ENCODE data around the gene TES.

The TES gene

DNA sequence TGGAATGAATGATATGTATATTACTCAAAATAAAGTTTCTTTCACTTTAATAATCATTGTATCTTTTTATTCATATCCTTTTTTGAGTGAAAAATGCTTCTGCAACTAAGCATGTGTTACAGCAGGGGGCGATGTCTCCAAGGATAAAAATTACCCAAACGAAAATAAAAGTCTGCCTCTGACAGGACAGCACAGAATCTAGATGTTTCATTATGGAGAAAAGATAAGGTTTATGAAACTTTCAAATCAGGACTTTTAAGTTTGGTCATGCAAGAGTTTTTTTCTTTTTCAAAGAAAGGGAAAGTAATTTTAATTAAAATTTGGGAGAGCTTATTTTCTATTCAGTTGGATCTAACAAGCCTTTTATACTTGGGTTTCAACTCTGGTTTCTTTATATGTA, 48.4 kb downstream of the TES start:
- TF ChIP-seq YY1 (IDR thresholded peaks at IDR 0.05; ENCODE audit: insufficient read depth, insufficient read length) (no peak), ZNF274 (IDR thresholded peaks at IDR 0.05; ENCODE audit: low read depth, low read length) (no peak), SUZ12 (IDR thresholded peaks at IDR 0.05; ENCODE audit: extremely low read depth, insufficient read depth, insufficient read length) (no peak)
- no peak for DNase-seq (ENCODE audit: low read depth, low spot score)
- Histone ChIP-seq H3K36me3 (ENCODE audit: insufficient read depth, insufficient read length, low read length) (peaks cover 15% of the 10 kb centered on the region), H3K27me3 (ENCODE audit: insufficient read depth, insufficient read length) (no peaks in the 10 kb centered on the region), H3K4me1 (ENCODE audit: insufficient read depth, insufficient read length) (no peaks in the 10 kb centered on the region), H3K9ac (ENCODE audit: insufficient read length, low read depth) (no peak overlapping the region), H3K9me3 (ENCODE audit: insufficient read depth, low read length) (no peaks in the 10 kb centered on the region), H3K4me3 (ENCODE audit: insufficient read length, low read depth) (no peak overlapping the region)

DNA sequence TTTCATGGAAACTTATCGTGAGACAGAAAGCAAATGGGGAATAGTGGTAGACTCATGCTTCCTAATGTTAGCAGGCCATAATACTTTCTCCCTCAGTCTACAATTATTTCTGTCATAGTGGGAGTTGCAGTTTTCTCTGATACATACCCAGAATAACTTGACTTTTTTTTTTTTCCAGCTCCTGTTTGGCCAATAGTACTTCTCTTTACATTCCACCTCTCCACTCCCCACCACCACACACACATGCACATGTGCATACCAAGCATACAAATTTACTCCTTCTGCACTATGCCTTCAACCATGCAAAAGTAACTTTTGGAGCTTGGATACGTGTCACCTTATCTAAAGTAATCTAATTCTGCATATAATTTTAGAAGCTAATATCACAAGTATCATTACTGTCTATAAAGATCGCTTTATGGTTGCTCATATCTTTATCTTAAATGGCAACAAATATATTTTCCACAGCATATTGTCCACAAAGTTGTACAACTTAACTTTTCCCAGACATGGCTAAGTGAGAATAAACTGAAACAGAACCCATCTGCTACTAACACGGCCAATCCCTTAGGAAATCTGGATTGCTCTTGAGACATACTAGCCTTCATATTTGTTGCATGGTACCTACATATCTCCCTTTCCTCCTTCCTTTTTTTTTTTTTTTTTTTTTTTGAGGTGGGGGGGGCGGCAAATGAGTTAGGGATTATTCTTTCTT, 49.0 kb downstream of the TES start:
- no peak for DNase-seq (ENCODE audit: low read depth, low spot score)
- TF ChIP-seq SUZ12 (IDR thresholded peaks at IDR 0.05; ENCODE audit: extremely low read depth, insufficient read depth, insufficient read length) (no peak), ZNF274 (IDR thresholded peaks at IDR 0.05; ENCODE audit: low read depth, low read length) (no peak), YY1 (IDR thresholded peaks at IDR 0.05; ENCODE audit: insufficient read depth, insufficient read length) (no peak)
- H3K9ac ChIP-seq (ENCODE audit: insufficient read length, low read depth), result no peak overlapping the region

DNA sequence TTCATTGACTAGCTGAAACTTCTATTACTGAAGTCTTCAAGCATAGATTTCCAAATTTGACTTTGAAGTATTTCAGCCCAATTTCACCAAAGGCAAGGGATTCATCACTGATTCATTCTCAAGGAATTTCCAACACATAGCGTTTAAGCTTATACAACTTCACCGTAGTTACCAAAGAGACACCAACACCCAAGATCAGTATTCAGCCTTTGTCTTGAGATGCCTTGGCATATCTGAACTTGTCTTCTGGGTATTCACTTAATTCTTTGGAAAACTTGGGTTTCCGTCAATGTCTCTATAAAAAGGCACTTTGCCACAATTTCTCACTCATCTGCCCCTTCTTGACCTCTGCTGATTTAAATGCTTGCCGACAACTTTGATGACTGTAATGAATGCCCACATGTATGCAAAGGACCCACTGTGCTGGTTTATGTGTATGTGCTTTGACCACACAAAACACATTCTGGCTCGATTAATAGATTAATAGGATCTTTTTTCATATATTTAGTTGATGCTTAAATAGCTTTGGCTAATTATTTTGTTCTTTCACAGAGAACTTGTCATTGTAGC, 49.6 kb downstream of the TES start:
- Histone ChIP-seq H3K27me3 (ENCODE audit: insufficient read depth, insufficient read length) (no peaks in the 10 kb centered on the region), H3K4me3 (ENCODE audit: insufficient read length, low read depth) (no peak overlapping the region), H3K9me3 (ENCODE audit: insufficient read depth, low read length) (no peaks in the 10 kb centered on the region), H3K4me1 (ENCODE audit: insufficient read depth, insufficient read length) (no peaks in the 10 kb centered on the region), H3K9ac (ENCODE audit: insufficient read length, low read depth) (no peak overlapping the region), H3K36me3 (ENCODE audit: insufficient read depth, insufficient read length, low read length) (peaks cover 14% of the 10 kb centered on the region)
- TF ChIP-seq ZNF274 (IDR thresholded peaks at IDR 0.05; ENCODE audit: low read depth, low read length) (no peak), SUZ12 (IDR thresholded peaks at IDR 0.05; ENCODE audit: extremely low read depth, insufficient read depth, insufficient read length) (no peak), YY1 (IDR thresholded peaks at IDR 0.05; ENCODE audit: insufficient read depth, insufficient read length) (no peak)
- DNase-seq (ENCODE audit: low read depth, low spot score), result no peak

More for the DNA sequence above, 49.0 kb downstream of the TES start:
- peaks cover 14% of the 10 kb centered on the region for H3K36me3 ChIP-seq (ENCODE audit: insufficient read depth, insufficient read length, low read length)
- no peaks in the 10 kb centered on the region for H3K27me3 ChIP-seq (ENCODE audit: insufficient read depth, insufficient read length)
- H3K4me1 ChIP-seq (ENCODE audit: insufficient read depth, insufficient read length), result no peaks in the 10 kb centered on the region
- no peak overlapping the region for H3K4me3 ChIP-seq (ENCODE audit: insufficient read length, low read depth)
- H3K9me3 ChIP-seq (ENCODE audit: insufficient read depth, low read length), result no peaks in the 10 kb centered on the region

DNA sequence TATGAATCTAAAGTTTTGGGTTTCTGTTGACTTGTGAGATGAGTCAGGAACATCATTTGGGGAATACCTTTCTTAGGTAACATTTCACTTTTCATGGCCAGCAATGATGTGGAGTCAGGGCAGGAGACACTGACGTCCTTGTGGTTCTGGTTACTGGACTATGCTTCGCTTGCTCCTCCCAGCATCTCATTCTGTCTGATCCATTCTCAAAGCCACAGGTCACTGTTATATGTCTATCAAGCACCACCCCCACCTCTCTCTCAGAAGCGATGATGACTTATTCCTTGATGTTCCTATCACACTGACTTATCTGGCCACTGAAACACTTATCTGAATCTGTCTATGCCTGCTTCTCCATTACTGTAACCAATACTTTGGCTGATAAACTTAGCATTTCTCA, 51.6 kb downstream of the TES start:
- no peaks in the 10 kb centered on the region for H3K9me3 ChIP-seq (ENCODE audit: insufficient read depth, low read length)
- no peaks in the 10 kb centered on the region for H3K4me1 ChIP-seq (ENCODE audit: insufficient read depth, insufficient read length)
- no peaks in the 10 kb centered on the region for H3K27me3 ChIP-seq (ENCODE audit: insufficient read depth, insufficient read length)
- TF ChIP-seq SUZ12 (IDR thresholded peaks at IDR 0.05; ENCODE audit: extremely low read depth, insufficient read depth, insufficient read length) (no peak), ZNF274 (IDR thresholded peaks at IDR 0.05; ENCODE audit: low read depth, low read length) (no peak), YY1 (IDR thresholded peaks at IDR 0.05; ENCODE audit: insufficient read depth, insufficient read length) (no peak)
- no peak overlapping the region for H3K9ac ChIP-seq (ENCODE audit: insufficient read length, low read depth)
- peaks cover 4% of the 10 kb centered on the region for H3K36me3 ChIP-seq (ENCODE audit: insufficient read depth, insufficient read length, low read length)
- no peak overlapping the region for H3K4me3 ChIP-seq (ENCODE audit: insufficient read length, low read depth)
- no peak for DNase-seq (ENCODE audit: low read depth, low spot score)

DNA sequence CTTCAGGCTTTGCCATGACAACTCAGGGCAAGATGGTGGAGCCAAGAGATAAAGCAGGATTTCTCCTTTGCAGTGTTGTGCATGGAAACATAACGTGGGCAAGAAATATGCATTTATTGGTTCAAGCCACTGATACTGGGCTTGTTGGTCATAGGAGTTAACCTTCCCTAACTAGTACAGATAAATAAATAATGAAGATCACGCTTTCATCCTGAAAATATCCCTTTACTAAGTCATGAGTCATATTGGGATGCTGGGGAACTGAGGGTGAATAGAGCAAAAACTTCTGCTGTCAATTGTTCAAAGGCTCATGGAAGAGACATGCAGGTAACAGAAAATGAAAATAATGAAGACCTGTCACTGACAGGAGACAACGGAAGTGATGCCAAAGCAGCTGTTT, 55.5 kb downstream of the TES start:
- no peaks in the 10 kb centered on the region for H3K27me3 ChIP-seq (ENCODE audit: insufficient read depth, insufficient read length)
- no peaks in the 10 kb centered on the region for H3K4me1 ChIP-seq (ENCODE audit: insufficient read depth, insufficient read length)
- H3K9me3 ChIP-seq (ENCODE audit: insufficient read depth, low read length), result no peaks in the 10 kb centered on the region
- no peak for DNase-seq (ENCODE audit: low read depth, low spot score)
- H3K4me3 ChIP-seq (ENCODE audit: insufficient read length, low read depth), result no peak overlapping the region
- H3K9ac ChIP-seq (ENCODE audit: insufficient read length, low read depth), result no peak overlapping the region
- TF ChIP-seq ZNF274 (IDR thresholded peaks at IDR 0.05; ENCODE audit: low read depth, low read length), result no peak
- TF ChIP-seq SUZ12 (IDR thresholded peaks at IDR 0.05; ENCODE audit: extremely low read depth, insufficient read depth, insufficient read length), result no peak
- TF ChIP-seq YY1 (IDR thresholded peaks at IDR 0.05; ENCODE audit: insufficient read depth, insufficient read length), result no peak
- no peaks in the 10 kb centered on the region for H3K36me3 ChIP-seq (ENCODE audit: insufficient read depth, insufficient read length, low read length)

DNA sequence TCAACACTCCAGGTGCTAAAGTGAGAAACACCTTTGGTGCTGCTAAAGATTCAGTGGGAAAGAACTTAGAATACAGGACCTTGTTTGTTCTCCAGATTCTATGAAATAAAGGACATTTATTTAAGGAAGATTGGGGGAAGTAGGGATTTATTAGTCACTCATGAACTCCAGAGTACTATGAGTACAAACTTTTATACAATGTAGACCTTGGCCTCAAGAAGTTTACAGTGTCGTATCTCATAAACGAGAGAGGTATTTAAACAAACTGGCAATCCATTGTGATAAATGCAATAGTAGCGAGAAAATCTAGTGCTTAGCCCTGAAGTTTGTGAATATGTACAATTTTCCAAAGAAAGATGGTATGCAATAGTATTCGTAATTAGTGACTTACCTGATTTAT, 59.1 kb downstream of the TES start:
- Histone ChIP-seq H3K9ac (ENCODE audit: insufficient read length, low read depth) (no peak overlapping the region), H3K27me3 (ENCODE audit: insufficient read depth, insufficient read length) (no peaks in the 10 kb centered on the region), H3K4me3 (ENCODE audit: insufficient read length, low read depth) (no peak overlapping the region), H3K36me3 (ENCODE audit: insufficient read depth, insufficient read length, low read length) (no peaks in the 10 kb centered on the region), H3K4me1 (ENCODE audit: insufficient read depth, insufficient read length) (no peaks in the 10 kb centered on the region), H3K9me3 (ENCODE audit: insufficient read depth, low read length) (no peaks in the 10 kb centered on the region)
- DNase-seq (ENCODE audit: low read depth, low spot score), result no peak
- TF ChIP-seq SUZ12 (IDR thresholded peaks at IDR 0.05; ENCODE audit: extremely low read depth, insufficient read depth, insufficient read length), result no peak
- TF ChIP-seq YY1 (IDR thresholded peaks at IDR 0.05; ENCODE audit: insufficient read depth, insufficient read length), result no peak
- TF ChIP-seq ZNF274 (IDR thresholded peaks at IDR 0.05; ENCODE audit: low read depth, low read length), result no peak

DNA sequence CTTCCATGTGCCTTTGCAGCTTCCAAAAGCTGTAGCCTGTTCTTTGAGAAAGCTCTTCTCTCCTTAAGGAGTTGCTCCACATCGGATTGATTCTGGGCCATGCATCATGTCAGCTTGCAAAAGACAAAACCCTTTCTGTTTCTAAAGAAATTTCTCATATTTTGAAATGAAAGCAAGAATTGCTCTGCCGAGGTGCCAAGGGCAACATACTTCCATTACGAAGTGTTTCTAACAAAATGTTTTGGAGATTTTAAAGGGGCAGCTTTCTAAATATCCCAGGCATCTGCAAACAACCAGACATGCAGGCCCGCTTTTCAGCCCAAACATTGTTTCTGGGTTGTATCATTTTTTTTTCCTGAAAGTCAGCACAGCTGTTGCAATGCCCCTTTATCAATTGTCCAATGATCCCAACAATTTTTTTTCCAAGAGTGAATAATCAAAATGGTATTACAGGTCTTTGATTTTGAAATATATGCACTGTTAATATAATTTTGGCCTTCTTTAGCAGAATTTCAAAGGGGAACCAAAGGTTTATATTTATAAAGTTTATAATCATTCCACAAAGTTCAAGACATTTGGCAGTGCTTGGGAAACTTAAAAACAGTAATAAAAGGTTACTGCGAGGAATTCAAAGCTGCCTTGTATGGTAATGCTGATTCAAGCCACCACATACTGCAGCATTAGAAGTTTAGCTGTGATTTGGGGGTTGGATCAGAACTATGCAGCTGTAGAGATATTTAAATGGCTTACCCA, 61.0 kb downstream of the TES start:
- no peak overlapping the region for H3K4me3 ChIP-seq (ENCODE audit: insufficient read length, low read depth)
- no peak for DNase-seq (ENCODE audit: low read depth, low spot score)
- H3K4me1 ChIP-seq (ENCODE audit: insufficient read depth, insufficient read length), result no peaks in the 10 kb centered on the region
- no peak for TF ChIP-seq YY1 (IDR thresholded peaks at IDR 0.05; ENCODE audit: insufficient read depth, insufficient read length)
- TF ChIP-seq SUZ12 (IDR thresholded peaks at IDR 0.05; ENCODE audit: extremely low read depth, insufficient read depth, insufficient read length), result no peak
- no peak for TF ChIP-seq ZNF274 (IDR thresholded peaks at IDR 0.05; ENCODE audit: low read depth, low read length)
- no peaks in the 10 kb centered on the region for H3K9me3 ChIP-seq (ENCODE audit: insufficient read depth, low read length)
- no peak overlapping the region for H3K9ac ChIP-seq (ENCODE audit: insufficient read length, low read depth)
- no peaks in the 10 kb centered on the region for H3K27me3 ChIP-seq (ENCODE audit: insufficient read depth, insufficient read length)
- H3K36me3 ChIP-seq (ENCODE audit: insufficient read depth, insufficient read length, low read length), result no peaks in the 10 kb centered on the region

Measured in NT2/D1 (cell line).